ENCODE data around the gene SPPL3. TPM values are rescaled to one million over a fixed set of nuclear protein-coding genes. Genes with fewer than 3 reads are reported as not detected.
A peak's percentile ranks its signal among the peaks of the same experiment; 100 is the strongest.

Gene SPPL3
- total and polyA plus RNA-seq, 4 donors, result 18.9 to 108 (median 67.8) TPM

DNA sequence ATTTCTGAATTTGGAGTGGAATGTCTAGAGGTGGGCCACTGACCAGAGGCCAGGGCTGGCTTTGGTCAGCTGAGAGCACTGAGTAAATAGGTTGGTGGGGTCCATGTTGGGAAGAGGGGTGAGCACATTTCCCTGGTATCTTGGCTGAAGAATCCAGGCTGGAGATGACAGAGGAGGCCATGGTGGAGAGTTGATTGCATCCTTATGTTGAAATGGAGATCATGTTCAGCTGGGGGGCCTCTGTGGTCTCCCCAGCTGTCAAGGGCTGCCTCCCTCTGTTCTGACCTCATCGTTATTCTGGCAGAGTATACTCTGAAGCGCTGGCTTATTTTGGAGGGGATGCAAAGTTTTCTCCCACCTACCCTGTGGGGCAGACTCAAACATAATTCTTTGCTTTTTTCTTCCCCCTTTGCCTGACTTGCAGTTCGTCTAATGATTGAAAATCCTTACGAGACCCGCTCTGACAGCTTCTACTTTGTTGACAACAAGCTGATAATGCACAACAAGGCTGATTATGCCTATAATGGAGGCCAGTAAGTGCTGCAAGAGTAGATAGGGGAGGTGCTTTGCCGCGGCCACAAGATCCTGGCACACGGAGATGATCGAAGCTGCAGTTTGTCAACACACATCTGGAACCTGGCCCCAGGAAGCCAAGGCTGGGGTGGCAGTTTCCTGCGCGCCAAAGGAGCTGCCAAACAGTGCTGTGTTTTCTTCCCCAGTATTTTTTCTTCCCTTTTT lies 184.5 kb downstream of the SPPL3 start:
- Histone ChIP-seq H3K9me3 (ENCODE audit: control insufficient read depth, insufficient read depth, low read length) (no peaks in the 10 kb centered on the region), H3K27me3 (ENCODE audit: control insufficient read depth, insufficient read depth, low read length) (no peaks in the 10 kb centered on the region), H3K36me3 (ENCODE audit: control insufficient read depth, insufficient read depth, low read length) (peaks cover 64% of the 10 kb centered on the region), H3K4me3 (ENCODE audit: low read depth, low read length) (no peak overlapping the region), H3K27ac (ENCODE audit: low read depth, low read length) (no peak overlapping the region), H3K4me1 (ENCODE audit: control insufficient read depth, insufficient read depth, low read length) (peaks cover 18% of the 10 kb centered on the region)
- DNase-seq (ENCODE audit: low read depth in 4 of 6, low spot score in 6 of 6), result no peak
- 91% methylated on average over 6 of the region's 11 CpGs for WGBS (ENCODE audit: insufficient coverage)

DNA sequence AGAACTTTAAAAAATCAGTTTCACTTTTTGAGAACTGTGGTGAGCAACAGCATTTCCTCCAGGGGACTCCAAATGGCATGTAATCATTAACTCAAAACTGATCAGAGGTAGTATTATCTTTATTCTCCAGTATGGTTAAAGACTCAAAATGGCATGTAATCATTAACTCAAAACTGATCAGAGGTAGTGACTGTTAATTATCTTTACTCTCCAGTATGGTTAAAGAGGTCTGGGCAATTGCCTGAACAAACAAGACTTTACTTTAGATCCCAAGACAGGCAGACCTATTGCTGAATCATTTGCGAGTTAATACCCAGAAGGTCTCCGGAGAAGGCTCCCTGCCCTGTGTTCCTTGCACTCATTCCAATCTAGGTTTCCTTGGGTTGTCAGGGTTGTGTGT lies 185.1 kb downstream of the SPPL3 start:
- peaks cover 17% of the 10 kb centered on the region for H3K4me1 ChIP-seq (ENCODE audit: control insufficient read depth, insufficient read depth, low read length)
- H3K27ac ChIP-seq (ENCODE audit: low read depth, low read length), result no peak overlapping the region
- peaks cover 69% of the 10 kb centered on the region for H3K36me3 ChIP-seq (ENCODE audit: control insufficient read depth, insufficient read depth, low read length)
- DNase-seq (ENCODE audit: low read depth in 4 of 6, low spot score in 6 of 6), result no peak
- H3K27me3 ChIP-seq (ENCODE audit: control insufficient read depth, insufficient read depth, low read length), result no peaks in the 10 kb centered on the region
- WGBS (ENCODE audit: insufficient coverage), result 61% methylated on average over 2 of the region's 2 CpGs
- no peaks in the 10 kb centered on the region for H3K9me3 ChIP-seq (ENCODE audit: control insufficient read depth, insufficient read depth, low read length)
- no peak overlapping the region for H3K4me3 ChIP-seq (ENCODE audit: low read depth, low read length)

DNA sequence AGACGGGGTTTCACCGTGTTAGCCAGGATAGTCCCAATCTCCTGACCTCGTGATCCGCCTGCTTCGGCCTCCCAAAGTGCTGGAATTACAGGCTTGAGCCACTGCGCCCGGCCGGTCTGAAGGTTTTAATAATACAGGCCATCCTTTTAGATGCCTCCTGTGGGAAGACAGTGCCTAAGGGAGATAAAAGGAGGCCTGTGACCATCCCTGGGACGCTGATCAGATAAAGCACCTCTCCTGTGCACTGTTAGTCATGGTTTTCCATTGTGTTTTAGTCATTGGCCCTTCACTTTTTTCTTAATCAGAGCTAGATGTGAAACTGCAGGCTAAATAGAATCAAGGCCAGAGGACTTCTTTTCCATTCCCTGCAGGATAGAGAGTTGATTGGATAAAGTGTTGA lies 186.1 kb downstream of the SPPL3 start:
- peaks cover 17% of the 10 kb centered on the region for H3K4me1 ChIP-seq (ENCODE audit: control insufficient read depth, insufficient read depth, low read length)
- peaks cover 65% of the 10 kb centered on the region for H3K36me3 ChIP-seq (ENCODE audit: control insufficient read depth, insufficient read depth, low read length)
- DNase-seq (ENCODE audit: low read depth in 4 of 6, low spot score in 6 of 6), result no peak
- 86% methylated on average over 9 of the region's 9 CpGs for WGBS (ENCODE audit: insufficient coverage)
- no peaks in the 10 kb centered on the region for H3K9me3 ChIP-seq (ENCODE audit: control insufficient read depth, insufficient read depth, low read length)
- no peaks in the 10 kb centered on the region for H3K27me3 ChIP-seq (ENCODE audit: control insufficient read depth, insufficient read depth, low read length)
- no peak overlapping the region for H3K27ac ChIP-seq (ENCODE audit: low read depth, low read length)
- no peak overlapping the region for H3K4me3 ChIP-seq (ENCODE audit: low read depth, low read length)

DNA sequence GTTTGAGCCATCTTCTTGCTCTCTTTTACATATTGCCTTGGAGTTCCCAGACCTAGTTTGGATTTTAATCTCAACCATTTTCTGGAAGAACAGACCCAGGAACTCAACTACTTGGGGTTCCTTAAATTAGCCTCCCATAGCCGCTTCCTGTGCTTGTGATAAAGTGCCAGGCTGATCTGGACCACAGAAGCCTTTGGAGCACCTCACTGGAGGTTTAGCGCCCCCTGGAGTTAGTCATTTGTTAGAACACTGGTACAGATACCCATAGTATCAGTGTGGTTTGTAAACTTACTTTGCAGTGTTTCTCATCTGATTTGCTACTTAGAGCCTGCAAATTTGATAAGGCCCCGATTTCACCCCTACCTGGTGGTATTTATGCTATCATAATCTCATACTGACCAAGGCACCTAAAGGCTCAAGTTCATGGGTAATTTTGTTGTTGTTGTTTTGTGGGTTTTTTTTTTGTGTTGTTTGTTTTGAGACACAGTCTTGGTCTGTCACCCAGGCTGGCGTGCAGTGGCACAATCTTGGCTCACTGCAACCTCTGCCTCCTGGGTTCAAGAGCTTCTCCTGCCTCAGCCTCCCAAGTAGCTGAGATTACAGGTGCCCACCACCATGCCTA lies 190.2 kb downstream of the SPPL3 start:
- 88% methylated on average over 1 of the region's 4 CpGs for WGBS (ENCODE audit: insufficient coverage)
- no peaks in the 10 kb centered on the region for H3K27me3 ChIP-seq (ENCODE audit: control insufficient read depth, insufficient read depth, low read length)
- peaks cover 19% of the 10 kb centered on the region for H3K4me1 ChIP-seq (ENCODE audit: control insufficient read depth, insufficient read depth, low read length)
- DNase-seq (ENCODE audit: low read depth in 4 of 6, low spot score in 6 of 6), result peak in 4 of 6 donors; percentile 74 to 95 (median 84)
- peaks cover 44% of the 10 kb centered on the region for H3K36me3 ChIP-seq (ENCODE audit: control insufficient read depth, insufficient read depth, low read length)
- no peaks in the 10 kb centered on the region for H3K9me3 ChIP-seq (ENCODE audit: control insufficient read depth, insufficient read depth, low read length)
- H3K27ac ChIP-seq (ENCODE audit: low read depth, low read length), result no peak overlapping the region
- no peak overlapping the region for H3K4me3 ChIP-seq (ENCODE audit: low read depth, low read length)

DNA sequence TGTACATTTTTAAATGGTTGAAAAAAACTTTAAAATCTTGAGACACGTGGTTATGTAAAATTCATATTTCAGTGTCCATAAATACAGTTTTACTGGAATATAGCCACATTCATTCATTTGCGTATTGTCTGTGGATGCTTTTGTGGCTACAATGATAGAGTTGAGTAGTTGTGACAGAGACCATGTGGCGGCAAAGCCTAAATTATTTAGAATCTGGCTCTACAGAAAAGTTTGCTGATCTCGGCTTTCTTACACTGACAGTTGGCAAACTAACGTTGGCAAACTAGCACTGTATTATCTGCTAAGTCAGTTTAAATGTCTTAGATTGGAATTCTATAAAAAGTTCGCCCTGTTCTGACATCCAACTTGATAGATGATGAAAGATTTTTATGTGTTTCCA lies 191.5 kb downstream of the SPPL3 start:
- Histone ChIP-seq H3K27ac (ENCODE audit: low read depth, low read length) (no peak overlapping the region), H3K36me3 (ENCODE audit: control insufficient read depth, insufficient read depth, low read length) (peaks cover 34% of the 10 kb centered on the region), H3K4me1 (ENCODE audit: control insufficient read depth, insufficient read depth, low read length) (peaks cover 19% of the 10 kb centered on the region), H3K9me3 (ENCODE audit: control insufficient read depth, insufficient read depth, low read length) (no peaks in the 10 kb centered on the region), H3K27me3 (ENCODE audit: control insufficient read depth, insufficient read depth, low read length) (no peaks in the 10 kb centered on the region), H3K4me3 (ENCODE audit: low read depth, low read length) (no peak overlapping the region)
- WGBS (ENCODE audit: insufficient coverage), result no CpG with 5 or more reads among the region's 6 CpGs
- DNase-seq (ENCODE audit: low read depth in 4 of 6, low spot score in 6 of 6), result peak in 1 of 6 donors; percentile 79

Other genes with a start within 250 kb of the SPPL3 start
- 100 to 1,000 TPM in 1 of 2 donors, 10 to 100 TPM in 1; 75.9 to 104 TPM for gene MLEC, start 217.2 kb downstream of the SPPL3 start, total RNA-seq
- gene MLEC, start 217.2 kb downstream of the SPPL3 start, polyA plus RNA-seq (ENCODE audit: insufficient read length in 2 of 2), result 10 to 100 TPM; 96.0 to 98.0 TPM
- 10 to 100 TPM; 19.1 to 24.4 TPM for gene UNC119B, start 193.9 kb downstream of the SPPL3 start, total RNA-seq
- 10 to 100 TPM; 41.7 to 41.9 TPM for gene UNC119B, start 193.9 kb downstream of the SPPL3 start, polyA plus RNA-seq (ENCODE audit: insufficient read length in 2 of 2)
- 10 to 100 TPM in 1 of 2 donors, 1 to 10 TPM in 1; 6.7 to 11.9 TPM for gene ACADS, start 178.5 kb downstream of the SPPL3 start, total RNA-seq
- gene ACADS, start 178.5 kb downstream of the SPPL3 start, polyA plus RNA-seq (ENCODE audit: insufficient read length in 2 of 2), result 10 to 100 TPM; 11.8 to 12.7 TPM
- gene HNF1A, start 74.2 kb upstream of the SPPL3 start, total RNA-seq, result not detected
- gene HNF1A, start 74.2 kb upstream of the SPPL3 start, polyA plus RNA-seq (ENCODE audit: insufficient read length in 2 of 2), result under 1 TPM in 1 of 2 donors, not detected in 1; 0.36 TPM
- gene C12orf43, start 112.1 kb upstream of the SPPL3 start, total RNA-seq, result 10 to 100 TPM; 15.6 to 20.1 TPM
- 10 to 100 TPM; 24.8 to 24.9 TPM for gene C12orf43, start 112.1 kb upstream of the SPPL3 start, polyA plus RNA-seq (ENCODE audit: insufficient read length in 2 of 2)
- under 1 TPM; 0.39 to 0.59 TPM for gene OASL, start 134.9 kb upstream of the SPPL3 start, total RNA-seq
- under 1 TPM; 0.15 to 0.21 TPM for gene OASL, start 134.9 kb upstream of the SPPL3 start, polyA plus RNA-seq (ENCODE audit: insufficient read length in 2 of 2)
- gene P2RX7, start 228.5 kb upstream of the SPPL3 start, total RNA-seq, result 10 to 100 TPM in 1 of 2 donors, 1 to 10 TPM in 1; 8.7 to 16.8 TPM
- gene P2RX7, start 228.5 kb upstream of the SPPL3 start, polyA plus RNA-seq (ENCODE audit: insufficient read length in 2 of 2), result 10 to 100 TPM; 18.0 to 19.9 TPM